Sigmoid colon (tissue), 7 donors: Measurements from ENCODE around the gene STK39. TPM values are rescaled to one million over a fixed set of nuclear protein-coding genes. Genes with fewer than 3 reads are reported as not detected.

Source experiments
- DNase-seq: peaks from one replicate; pipeline ENCODE4 v3.0.0-alpha.2; 2019
- H3K27ac ChIP-seq, 4 donors: fragments of 200-600 bp; sonication (generic); one replicate each; pipeline ENCODE4 v1.5.1; 2016 to 2019; ENCODE audit warnings: mild to moderate bottlenecking in 1 of 4
- H3K27me3 ChIP-seq, 3 donors: fragments of 200-600 bp; sonication (generic); one replicate each; pipeline ENCODE4 v1.5.1; 2019; ENCODE audit warnings: mild to moderate bottlenecking in 1 of 3
- H3K36me3 ChIP-seq, 4 donors: fragments of 200-600 bp; sonication (generic); one replicate each; pipeline ENCODE4 v1.5.1; 2016 to 2019
- H3K4me1 ChIP-seq, 4 donors: fragments of 200-600 bp; sonication (generic); one replicate each; pipeline ENCODE4 v1.5.1; 2017 to 2019
- H3K4me3 ChIP-seq, 4 donors: fragments of 200-600 bp; sonication (generic); one replicate each; pipeline ENCODE4 v1.5.1; 2017 to 2019; ENCODE audit warnings: mild to moderate bottlenecking in 2 of 4, moderate library complexity in 1 of 4
- H3K9me3 ChIP-seq, 4 donors: fragments of 200-600 bp in 3 of 4; sonication (generic) in 3 of 4; one replicate each; pipeline versions ENCODE4 v1.5.1 to v1.6.1; 2013 to 2019
- CTCF ChIP-seq, 4 experiments: fragments of 450-650 bp in 3 of 4; fragments of 200-600 bp in 1 of 4; IDR thresholded peaks; one replicate each; pipeline ENCODE4 v1.5.1; 2016 to 2019; ENCODE audit warnings: antibody characterized with exemption in 4 of 4, mild to moderate bottlenecking in 3 of 4, moderate library complexity in 2 of 4
- EP300 ChIP-seq, 4 donors: sonication (generic); formaldehyde crosslinking; IDR thresholded peaks; one replicate each; pipeline ENCODE4 v1.6.1; 2017; ENCODE audit warnings: antibody characterized with exemption in 4 of 4
- POLR2A ChIP-seq, 2 donors: fragments of 450-650 bp; IDR thresholded peaks; one replicate each; pipeline ENCODE4 v1.6.1; 2016; ENCODE audit warnings: antibody characterized with exemption in 2 of 2, mild to moderate bottlenecking in 2 of 2, moderate library complexity in 2 of 2
- POLR2AphosphoS5 ChIP-seq, 4 donors: sonication (generic); formaldehyde crosslinking; IDR thresholded peaks; one replicate each; pipeline ENCODE4 v1.6.1; 2017; ENCODE audit warnings: antibody characterized with exemption in 4 of 4
- WGBS, 2 donors: extraction: QIAGEN DNeasy Blood & Tissue Kit; methylation state at CpG; one replicate each; pipeline ENCODE4 v1.1.7; 2013; 5-methylcytosine and 5-hydroxymethylcytosine counted together
- intact Hi-C: fragments of 100-400 bp; cut with DNase I; formaldehyde crosslinking; loops from one replicate; pipeline ENCODE4 v1.15.1; 2023
- polyA plus RNA-seq, 3 donors: library from polyadenylated mRNA; stranded (reverse); fragments of 200-250 nt; gene quantifications; one replicate each; pipeline ENCODE4 v1.2.3, GENCODE V29; 2013
- small RNA-seq, 3 donors: library from RNA; depleted of rRNA; stranded (forward); fragments of <200 nt; gene quantifications; one replicate each; pipeline ENCODE3, GENCODE V24; 2016
- total RNA-seq, 4 donors: library from RNA; depleted of rRNA; stranded (reverse); fragments of >200 nt; gene quantifications; one replicate each; pipeline ENCODE4 v1.1.0, GENCODE V29; 2016
- donor health status: healthy with polysubstance abuse.
- donor health status: Bipolar disorder and iron deficiency.
- donor health status: healthy.

Gene STK39
- total and polyA plus RNA-seq, 7 donors, result 13.4 to 44.9 (median 24.1) TPM

- H3K27ac ChIP-seq, result no peak overlapping the region
- H3K36me3 ChIP-seq, result no peaks in the 10 kb centered on the region
- no peaks in the 10 kb centered on the region for H3K4me1 ChIP-seq
- TF ChIP-seq EP300 (IDR thresholded peaks at IDR 0.05) (no peak), POLR2AphosphoS5 (IDR thresholded peaks at IDR 0.05) (no peak), CTCF (IDR thresholded peaks at IDR 0.05) (no peak), POLR2A (IDR thresholded peaks at IDR 0.05) (no peak)
- H3K4me3 ChIP-seq, result no peak overlapping the region
- intact Hi-C loops, result no loop called here
- peaks cover 0 to 3% (median 0%) of the 10 kb centered on the region in 4 donors for H3K9me3 ChIP-seq
- 85 to 86% methylated on average over 1 of the region's 1 CpG for WGBS, 2 donors
- no peaks in the 10 kb centered on the region for H3K27me3 ChIP-seq
- no peak for DNase-seq
These were observed 330.6 kb downstream of the STK39 start for GRCh38 chr2:167916756-167917155.

- 93 to 95% methylated on average over 3 of the region's 3 CpGs for WGBS, 2 donors
These were observed 332.4 kb downstream of the STK39 start for GRCh38 chr2:167914969-167915368.

GRCh38 chr2:167908786-167909185 is 338.6 kb downstream of the STK39 start:
- Histone ChIP-seq H3K27ac (no peak overlapping the region), H3K27me3 (no peaks in the 10 kb centered on the region), H3K4me1 (no peaks in the 10 kb centered on the region), H3K9me3 (no peaks in the 10 kb centered on the region), H3K4me3 (no peak overlapping the region), H3K36me3 (no peaks in the 10 kb centered on the region)
- intact Hi-C loops, result no loop called here
- TF ChIP-seq POLR2AphosphoS5 (IDR thresholded peaks at IDR 0.05) (no peak), CTCF (IDR thresholded peaks at IDR 0.05) (no peak), EP300 (IDR thresholded peaks at IDR 0.05) (no peak), POLR2A (IDR thresholded peaks at IDR 0.05) (no peak)
- WGBS, 2 donors, result 63 to 83% methylated on average over 6 of the region's 6 CpGs
- no peak for DNase-seq

More at GRCh38 chr2:167914969-167915368, 332.4 kb downstream of the STK39 start:
- H3K36me3 ChIP-seq, result no peaks in the 10 kb centered on the region
- no peaks in the 10 kb centered on the region for H3K27me3 ChIP-seq
- DNase-seq, result no peak
- H3K27ac ChIP-seq, result no peak overlapping the region
- peaks cover 0 to 3% (median 0%) of the 10 kb centered on the region in 4 donors for H3K9me3 ChIP-seq
- intact Hi-C loops, result no loop called here
- H3K4me3 ChIP-seq, result no peak overlapping the region
- no peaks in the 10 kb centered on the region for H3K4me1 ChIP-seq
- TF ChIP-seq EP300 (IDR thresholded peaks at IDR 0.05) (no peak), POLR2A (IDR thresholded peaks at IDR 0.05) (no peak), CTCF (IDR thresholded peaks at IDR 0.05) (no peak)

GRCh38 chr2:167905668-167906067 is 341.7 kb downstream of the STK39 start:
- DNase-seq, result no peak
- Histone ChIP-seq H3K4me1 (no peaks in the 10 kb centered on the region), H3K9me3 (no peaks in the 10 kb centered on the region), H3K27ac (no peak overlapping the region), H3K4me3 (no peak overlapping the region), H3K27me3 (no peaks in the 10 kb centered on the region), H3K36me3 (no peaks in the 10 kb centered on the region)
- intact Hi-C loops, result no loop called here
- WGBS, 2 donors, result 88 to 89% methylated on average over 14 of the region's 14 CpGs
- TF ChIP-seq POLR2A (IDR thresholded peaks at IDR 0.05) (no peak), POLR2AphosphoS5 (IDR thresholded peaks at IDR 0.05) (no peak), CTCF (IDR thresholded peaks at IDR 0.05) (no peak), EP300 (IDR thresholded peaks at IDR 0.05) (no peak)

Small RNA genes within 50 kb of the gene (small RNA-seq; reads per million reads assigned to genes)
- 0 to 0.24 (median 0) reads per million in 3 donors for gene AC067940.1

Other genes with a start within 250 kb of the STK39 start
- 10 to 100 TPM in 3 of 4 donors, 1 to 10 TPM in 1; 9.4 to 15.3 (median 12.3) TPM for gene CERS6, start 208.7 kb upstream of the STK39 start, total RNA-seq
- gene CERS6, start 208.7 kb upstream of the STK39 start, polyA plus RNA-seq, result 10 to 100 TPM in 1 of 3 donors, 1 to 10 TPM in 2; 4.4 to 21.0 (median 4.8) TPM